ENCODE data around the gene SEC14L2. TPM values are rescaled to one million over a fixed set of nuclear protein-coding genes. Genes with fewer than 3 reads are reported as not detected.
"Not testable (repeated sequence)": the region's sequence is repeated elsewhere in the genome, so short reads cannot be mapped to it uniquely, and the experiment has no call there.

Gene SEC14L2
- polyA plus RNA-seq, 4 donors = 4.3 to 8.0 (median 6.3) TPM

- no peak for DNase-seq (ENCODE audit: low read depth in 4 of 4, low spot score in 2 of 4)
These were observed 48.8 kb downstream of the SEC14L2 start for GRCh38 chr22:30445438-30446145.

DNA sequence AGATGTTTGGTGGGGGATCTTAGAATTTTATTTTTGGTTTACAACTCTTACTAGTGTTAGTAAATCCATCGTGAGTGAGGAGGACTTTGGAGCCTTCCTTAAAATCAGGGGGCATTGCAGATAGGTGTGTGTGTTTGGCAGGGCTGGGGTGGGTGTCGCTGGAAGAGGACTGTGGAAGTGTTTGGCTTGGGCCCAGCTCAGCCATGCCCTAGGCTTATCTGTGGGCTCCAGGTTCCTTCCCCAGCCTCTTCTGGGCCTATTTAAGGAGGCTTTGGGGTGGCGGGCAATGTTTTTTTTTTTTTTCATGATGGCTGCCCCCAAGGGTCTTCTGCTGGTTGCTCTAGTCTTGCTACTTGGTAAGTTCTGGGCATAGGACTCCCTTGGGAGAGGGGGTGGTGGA is 50.8 kb downstream of the SEC14L2 start:
- DNase-seq (ENCODE audit: low read depth in 4 of 4, low spot score in 2 of 4) = no peak

GRCh38 chr22:30451488-30451887 is 54.7 kb downstream of the SEC14L2 start:
- DNase-seq (ENCODE audit: low read depth in 4 of 4, low spot score in 2 of 4) = not testable (repeated sequence)

DNA sequence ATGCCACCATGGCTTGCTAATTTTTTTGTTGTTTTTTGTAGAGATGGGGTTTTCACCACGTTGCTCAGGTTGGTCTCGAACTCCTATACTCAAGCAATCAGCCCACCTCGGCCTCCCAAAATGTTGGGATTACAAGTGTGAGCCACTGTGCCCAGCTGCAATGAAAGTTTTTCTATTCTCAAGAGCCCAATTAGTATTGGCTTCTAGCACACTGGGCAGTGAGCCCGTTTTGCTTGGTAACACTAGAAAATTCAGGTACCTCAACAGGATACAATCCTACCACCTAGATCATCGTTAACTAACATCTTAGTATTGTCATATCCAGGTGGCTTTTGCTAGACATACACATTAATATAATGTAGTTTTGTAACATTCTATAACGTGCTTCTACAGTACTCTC is 56.0 kb downstream of the SEC14L2 start:
- no peak for DNase-seq (ENCODE audit: low read depth in 4 of 4, low spot score in 2 of 4)

- DNase-seq (ENCODE audit: low read depth in 4 of 4, low spot score in 2 of 4) = peak in 2 of 4 donors; percentile 3 to 10
These were observed 57.1 kb downstream of the SEC14L2 start for GRCh38 chr22:30453731-30454510.

DNA sequence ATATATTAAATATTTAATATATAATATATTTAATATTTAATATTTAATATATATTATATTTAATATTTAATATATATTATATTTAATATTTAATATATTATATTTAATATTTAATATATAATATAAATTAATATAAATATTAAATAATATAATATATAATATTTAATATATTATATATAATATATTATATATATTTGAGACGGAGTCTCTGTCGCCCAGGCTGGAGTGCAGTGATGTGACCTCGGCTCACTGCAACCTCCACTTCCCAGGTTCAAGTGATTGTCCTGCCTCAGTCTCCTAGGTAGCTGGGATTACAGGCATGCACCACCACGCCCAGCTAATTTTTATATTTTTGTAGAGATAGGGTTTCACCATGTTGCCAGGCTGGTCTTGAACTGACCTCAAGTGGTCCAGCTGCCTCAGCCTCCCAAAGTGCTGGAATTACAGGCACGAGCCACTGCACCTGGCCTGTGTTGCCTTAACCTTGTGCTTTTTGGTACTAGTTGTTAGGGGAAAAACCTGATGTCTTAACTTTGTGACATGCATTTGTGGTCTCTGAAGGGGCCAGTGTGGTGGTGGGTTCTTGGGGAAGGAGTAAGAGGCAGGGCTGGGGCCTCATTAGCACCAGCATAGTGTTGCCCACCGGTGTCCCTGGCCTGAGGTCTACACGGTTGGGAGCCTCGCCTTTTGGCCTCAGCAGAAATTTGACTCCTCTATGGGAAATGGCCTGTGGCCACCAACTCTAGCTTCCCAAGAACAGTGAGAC is 58.4 kb downstream of the SEC14L2 start:
- no peak for DNase-seq (ENCODE audit: low read depth in 4 of 4, low spot score in 2 of 4)

DNA sequence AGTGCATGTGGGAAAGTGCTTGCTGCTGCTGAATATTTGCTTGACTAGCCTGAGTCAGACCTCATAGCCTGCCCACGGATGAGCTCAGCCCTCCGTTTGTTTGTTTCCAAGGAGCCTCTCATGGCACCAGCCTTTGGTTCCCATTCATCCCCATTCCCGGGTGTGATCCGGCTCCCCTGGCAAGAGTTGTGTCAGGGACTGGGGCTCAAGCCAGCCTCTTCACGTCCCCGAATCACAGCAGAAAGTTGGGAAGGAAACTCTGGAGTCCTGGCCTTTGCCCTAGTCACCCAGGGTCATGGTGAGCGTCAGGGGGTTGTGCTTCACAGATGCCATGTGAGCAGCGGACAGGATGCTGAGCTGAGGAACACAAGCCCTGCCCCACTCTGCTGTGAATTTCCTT is 61.2 kb downstream of the SEC14L2 start:
- DNase-seq (ENCODE audit: low read depth in 4 of 4, low spot score in 2 of 4) = no peak

GRCh38 chr22:30459181-30460052 is 62.6 kb downstream of the SEC14L2 start:
- DNase-seq (ENCODE audit: low read depth in 4 of 4, low spot score in 2 of 4) = peak in 1 of 4 donors; percentile 32

DNA sequence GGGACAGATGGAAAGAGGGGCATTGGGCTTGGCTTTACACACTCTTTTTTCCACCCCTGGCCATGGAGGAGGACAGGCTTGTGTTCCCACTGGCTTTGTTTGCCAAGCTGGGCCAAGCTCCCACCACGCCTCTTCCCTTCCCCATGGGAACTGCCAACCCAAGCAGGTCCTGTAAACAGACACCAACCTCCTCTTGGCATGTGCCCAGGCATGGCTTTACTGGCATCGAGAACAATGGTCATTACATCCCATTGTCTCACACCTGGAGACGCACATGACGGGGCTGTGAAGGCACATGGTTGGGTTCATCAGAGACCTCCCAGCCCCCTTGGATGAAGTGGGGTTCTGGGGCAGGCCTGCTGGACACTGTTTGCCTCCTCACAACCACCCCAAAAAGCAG is 63.3 kb downstream of the SEC14L2 start:
- no peak for DNase-seq (ENCODE audit: low read depth in 4 of 4, low spot score in 2 of 4)

DNA sequence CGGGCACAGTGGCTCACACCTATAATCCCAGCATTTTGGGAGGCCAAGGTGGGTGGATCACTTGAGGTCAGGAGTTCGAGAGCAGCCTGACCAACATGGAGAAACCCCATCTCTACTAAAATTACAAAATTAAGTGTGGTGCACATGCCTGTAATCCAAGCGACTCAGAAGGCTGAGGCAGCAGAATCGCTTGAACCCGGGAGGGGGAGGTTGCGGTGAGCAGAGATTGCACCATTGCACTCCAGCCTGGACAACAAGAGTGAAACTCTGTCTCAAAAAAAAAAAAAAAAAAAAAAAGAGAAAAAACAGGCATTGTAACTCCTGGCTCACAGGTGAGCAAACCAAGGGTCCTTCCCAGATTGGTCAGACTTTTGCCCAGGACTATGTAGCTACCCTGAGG is 63.7 kb downstream of the SEC14L2 start:
- not testable (repeated sequence) for DNase-seq (ENCODE audit: low read depth in 4 of 4, low spot score in 2 of 4)

GRCh38 chr22:30469165-30469564 is 72.3 kb downstream of the SEC14L2 start:
- no peak for DNase-seq (ENCODE audit: low read depth in 4 of 4, low spot score in 2 of 4)

GRCh38 chr22:30470655-30471054 is 73.8 kb downstream of the SEC14L2 start:
- DNase-seq (ENCODE audit: low read depth in 4 of 4, low spot score in 2 of 4) = no peak

DNA sequence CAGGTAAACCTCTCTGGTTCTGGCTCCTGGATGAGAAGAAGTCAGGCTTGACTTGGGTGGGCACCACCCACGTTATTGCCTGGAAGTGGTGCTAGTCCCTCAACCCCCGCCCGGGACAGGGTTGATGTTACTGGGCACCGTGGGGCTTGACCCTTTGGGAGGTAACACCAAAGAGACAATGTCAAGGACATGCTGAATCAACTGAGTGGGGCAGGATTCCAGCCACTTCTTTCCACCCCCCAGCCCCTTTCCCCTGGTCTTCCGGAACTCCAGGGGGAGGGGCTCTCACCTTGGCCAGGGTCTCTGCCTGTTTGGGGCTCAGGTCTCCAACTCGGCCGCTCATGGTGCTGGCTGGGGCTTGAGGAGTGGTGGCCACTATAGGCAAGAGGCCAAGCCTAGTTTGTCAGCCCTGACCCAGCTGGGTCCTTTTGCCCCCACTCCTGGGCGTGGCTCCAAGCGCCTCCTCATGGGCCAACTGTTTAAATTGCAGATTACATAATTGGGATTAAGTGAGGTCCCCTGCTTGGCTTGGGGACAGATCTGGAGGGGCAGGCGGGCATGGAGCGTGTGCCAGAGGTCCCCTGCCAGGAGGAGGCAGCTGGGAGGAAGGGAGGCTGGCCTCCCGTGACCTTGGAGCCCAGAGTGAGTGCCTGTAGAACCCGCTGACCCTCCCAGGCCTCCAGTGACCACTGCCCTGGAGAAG is 74.9 kb downstream of the SEC14L2 start, which contains the start of gene SEC14L3:
TSS of gene SEC14L3 (minus strand) at position 402 of the 703 bp plus-strand sequence. CDS start at position 343, 59 bp downstream.
- DNase-seq (ENCODE audit: low read depth in 4 of 4, low spot score in 2 of 4) = no peak

- no peak for DNase-seq (ENCODE audit: low read depth in 4 of 4, low spot score in 2 of 4)
These were observed 76.3 kb downstream of the SEC14L2 start for GRCh38 chr22:30472994-30473720.

GRCh38 chr22:30474121-30474520 is 77.3 kb downstream of the SEC14L2 start:
- DNase-seq (ENCODE audit: low read depth in 4 of 4, low spot score in 2 of 4) = no peak
